Measurements from ENCODE around the gene EEPD1.

DNA sequence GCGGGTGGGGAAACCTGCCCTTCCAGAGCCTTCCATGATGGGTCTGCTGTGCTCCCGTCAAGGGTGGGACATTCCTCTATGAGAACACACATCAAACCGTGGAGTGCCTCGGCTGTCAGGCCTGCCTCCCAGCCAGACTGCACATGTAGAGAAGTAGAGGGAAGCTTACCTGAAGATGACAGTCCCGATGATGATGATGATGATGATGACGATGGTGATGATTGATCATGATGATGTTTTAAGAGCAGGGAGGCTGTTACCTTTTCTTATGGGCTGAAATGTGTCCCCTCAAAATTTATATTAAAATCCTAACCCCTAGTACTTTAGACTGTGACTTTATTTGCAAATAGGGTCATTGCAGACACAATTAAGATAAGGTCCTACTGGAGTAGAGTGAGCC lies 160.6 kb downstream of the EEPD1 start:
- TF ChIP-seq, protein P1, sequence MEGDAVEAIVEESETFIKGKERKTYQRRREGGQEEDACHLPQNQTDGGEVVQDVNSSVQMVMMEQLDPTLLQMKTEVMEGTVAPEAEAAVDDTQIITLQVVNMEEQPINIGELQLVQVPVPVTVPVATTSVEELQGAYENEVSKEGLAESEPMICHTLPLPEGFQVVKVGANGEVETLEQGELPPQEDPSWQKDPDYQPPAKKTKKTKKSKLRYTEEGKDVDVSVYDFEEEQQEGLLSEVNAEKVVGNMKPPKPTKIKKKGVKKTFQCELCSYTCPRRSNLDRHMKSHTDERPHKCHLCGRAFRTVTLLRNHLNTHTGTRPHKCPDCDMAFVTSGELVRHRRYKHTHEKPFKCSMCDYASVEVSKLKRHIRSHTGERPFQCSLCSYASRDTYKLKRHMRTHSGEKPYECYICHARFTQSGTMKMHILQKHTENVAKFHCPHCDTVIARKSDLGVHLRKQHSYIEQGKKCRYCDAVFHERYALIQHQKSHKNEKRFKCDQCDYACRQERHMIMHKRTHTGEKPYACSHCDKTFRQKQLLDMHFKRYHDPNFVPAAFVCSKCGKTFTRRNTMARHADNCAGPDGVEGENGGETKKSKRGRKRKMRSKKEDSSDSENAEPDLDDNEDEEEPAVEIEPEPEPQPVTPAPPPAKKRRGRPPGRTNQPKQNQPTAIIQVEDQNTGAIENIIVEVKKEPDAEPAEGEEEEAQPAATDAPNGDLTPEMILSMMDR (IDR thresholded peaks at IDR 0.05; ENCODE audit: low read depth, low read length), result no peak
- TF ChIP-seq EZH2phosphoT487 (IDR thresholded peaks at IDR 0.05; ENCODE audit: low read depth), result no peak

All from OCI-LY3 (cell line).